ENCODE results near the gene VTN.
A peak's percentile ranks its signal among the peaks of the same experiment; 100 is the strongest.

VTN gene

DNA sequence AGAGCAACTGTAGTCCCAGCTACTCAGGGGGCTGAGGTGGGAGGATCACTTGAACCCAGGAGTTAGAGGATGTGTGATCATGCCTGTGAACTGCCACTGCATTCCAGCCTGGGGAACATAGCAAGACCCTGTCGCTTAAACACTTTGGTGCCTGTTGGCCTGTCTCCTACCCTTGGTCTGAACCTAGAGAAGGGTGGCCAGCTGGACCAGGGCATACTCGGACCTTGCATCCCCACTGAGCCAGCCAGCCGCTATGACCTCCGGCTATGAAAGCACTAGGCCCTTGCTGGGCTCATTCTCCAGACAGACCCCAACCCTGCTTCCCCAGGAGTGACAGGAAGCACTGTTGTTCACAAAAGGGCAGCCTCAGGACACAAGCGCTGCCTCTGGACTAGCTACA lies 39.4 kb downstream of the VTN start:
- no peak overlapping the region for H3K4me3 Mint-ChIP-seq
- H3K4me1 Mint-ChIP-seq: peaks cover 29% of the 10 kb centered on the region
- peaks cover 35% of the 10 kb centered on the region for H3K36me3 Mint-ChIP-seq
- no peaks in the 10 kb centered on the region for H3K9me3 Mint-ChIP-seq
- no peak overlapping the region for H3K27ac Mint-ChIP-seq
- no peaks in the 10 kb centered on the region for H3K27me3 Mint-ChIP-seq
- no peak for ATAC-seq

DNA sequence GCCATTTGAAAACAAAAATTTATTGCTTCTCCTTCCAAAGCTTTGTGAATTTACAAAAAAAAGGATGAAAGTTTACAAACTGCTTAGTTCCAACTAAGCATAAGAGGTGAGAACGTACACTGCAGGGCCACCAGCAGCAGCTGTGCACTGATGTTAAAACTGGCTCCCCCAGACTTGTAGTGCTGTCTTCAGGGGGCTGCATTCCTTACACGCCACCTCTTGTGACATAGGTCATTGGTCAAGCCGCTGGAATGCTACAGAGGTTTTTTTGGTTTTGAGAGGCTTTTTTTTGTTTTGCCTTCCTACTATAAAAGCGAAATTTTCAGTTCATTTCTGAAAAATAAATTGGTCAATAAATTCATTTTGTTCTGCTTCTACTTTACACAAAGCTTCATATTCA lies 41.8 kb downstream of the VTN start:
- no peak for ATAC-seq
- no peak overlapping the region for H3K27ac Mint-ChIP-seq
- H3K36me3 Mint-ChIP-seq: peaks cover 35% of the 10 kb centered on the region
- peaks cover 19% of the 10 kb centered on the region for H3K4me1 Mint-ChIP-seq
- H3K27me3 Mint-ChIP-seq: no peaks in the 10 kb centered on the region
- no peak overlapping the region for H3K4me3 Mint-ChIP-seq
- H3K9me3 Mint-ChIP-seq: no peaks in the 10 kb centered on the region

DNA sequence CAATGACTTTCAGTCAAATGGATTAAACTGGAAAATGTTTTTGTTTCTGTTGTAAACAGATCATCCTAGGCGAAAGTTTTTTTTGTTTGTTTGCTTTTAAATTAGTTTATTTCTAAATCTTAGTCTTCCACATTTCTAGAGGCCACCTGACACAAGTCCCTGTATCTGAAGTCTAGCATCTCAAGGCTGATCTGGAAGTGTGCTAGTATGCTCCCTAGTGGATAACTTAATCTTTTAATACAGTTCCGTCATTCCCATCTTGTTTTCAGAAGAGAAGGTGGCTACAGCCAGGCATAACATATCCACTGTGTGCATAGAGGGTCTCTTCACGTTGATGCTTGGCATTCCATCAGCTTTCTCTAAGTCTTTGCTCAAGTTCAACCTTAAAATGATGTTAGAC lies 42.4 kb downstream of the VTN start:
- H3K36me3 Mint-ChIP-seq: peaks cover 35% of the 10 kb centered on the region

DNA sequence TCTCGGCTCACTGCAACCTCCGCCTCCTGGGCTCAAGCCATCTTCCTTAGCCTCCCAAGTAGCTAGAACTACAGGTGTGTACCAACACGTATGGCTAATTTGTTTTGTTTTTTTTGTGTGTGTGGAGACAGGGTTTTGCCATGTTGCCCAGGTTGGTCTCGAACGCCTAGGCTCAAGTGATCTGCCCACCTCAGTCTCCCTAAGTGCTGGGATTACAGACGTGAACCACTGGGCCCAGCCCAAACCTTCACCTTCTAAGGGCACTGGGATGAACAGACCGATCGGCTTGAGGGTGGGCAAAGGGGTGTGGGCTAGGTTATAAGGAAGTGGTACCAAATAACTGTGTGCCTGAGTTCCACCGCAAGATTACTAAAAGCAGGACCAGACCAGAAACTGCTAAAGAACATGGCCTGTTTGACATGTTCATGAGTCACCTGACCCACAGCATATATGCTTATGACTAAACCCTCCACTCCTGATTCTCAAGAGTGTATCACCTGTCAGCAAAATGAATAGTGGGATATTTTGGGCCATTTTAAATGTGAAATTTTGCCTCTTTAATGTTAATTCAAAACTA lies 43.0 kb downstream of the VTN start:
- H3K9me3 Mint-ChIP-seq: no peaks in the 10 kb centered on the region
- peak; percentile 89 for ATAC-seq
- H3K27me3 Mint-ChIP-seq: no peaks in the 10 kb centered on the region
- H3K4me1 Mint-ChIP-seq: peaks cover 8% of the 10 kb centered on the region
- no peak overlapping the region for H3K4me3 Mint-ChIP-seq
- no peak overlapping the region for H3K27ac Mint-ChIP-seq
- H3K36me3 Mint-ChIP-seq: peaks cover 32% of the 10 kb centered on the region

More for the DNA sequence above, 42.4 kb downstream of the VTN start:
- H3K4me1 Mint-ChIP-seq: peaks cover 14% of the 10 kb centered on the region
- H3K9me3 Mint-ChIP-seq: no peaks in the 10 kb centered on the region
- no peak for ATAC-seq
- no peaks in the 10 kb centered on the region for H3K27me3 Mint-ChIP-seq
- H3K27ac Mint-ChIP-seq: no peak overlapping the region
- no peak overlapping the region for H3K4me3 Mint-ChIP-seq

DNA sequence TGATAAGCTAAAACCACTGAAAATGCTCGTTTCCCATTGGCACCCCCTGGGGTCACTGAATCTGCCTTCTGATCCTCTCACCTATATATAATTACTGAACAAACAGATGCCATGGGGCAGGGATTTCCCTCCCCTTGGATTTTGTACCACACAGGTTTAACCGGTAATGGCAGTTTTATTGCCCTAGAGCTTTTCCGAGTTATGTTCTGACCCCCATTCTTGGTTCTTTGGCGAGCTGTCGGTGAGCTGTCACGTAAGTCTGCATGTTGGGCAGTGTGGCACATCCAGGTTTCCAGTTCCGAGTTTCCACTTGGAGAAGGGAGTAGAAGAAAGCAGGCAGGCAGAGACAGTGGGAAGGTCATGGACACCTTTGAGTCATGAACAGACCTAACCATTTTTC lies 44.0 kb downstream of the VTN start:
- H3K27me3 Mint-ChIP-seq: no peaks in the 10 kb centered on the region
- H3K4me3 Mint-ChIP-seq: no peak overlapping the region
- H3K4me1 Mint-ChIP-seq: peaks cover 12% of the 10 kb centered on the region
- H3K36me3 Mint-ChIP-seq: peaks cover 23% of the 10 kb centered on the region
- no peak overlapping the region for H3K27ac Mint-ChIP-seq
- ATAC-seq: no peak
- no peaks in the 10 kb centered on the region for H3K9me3 Mint-ChIP-seq

DNA sequence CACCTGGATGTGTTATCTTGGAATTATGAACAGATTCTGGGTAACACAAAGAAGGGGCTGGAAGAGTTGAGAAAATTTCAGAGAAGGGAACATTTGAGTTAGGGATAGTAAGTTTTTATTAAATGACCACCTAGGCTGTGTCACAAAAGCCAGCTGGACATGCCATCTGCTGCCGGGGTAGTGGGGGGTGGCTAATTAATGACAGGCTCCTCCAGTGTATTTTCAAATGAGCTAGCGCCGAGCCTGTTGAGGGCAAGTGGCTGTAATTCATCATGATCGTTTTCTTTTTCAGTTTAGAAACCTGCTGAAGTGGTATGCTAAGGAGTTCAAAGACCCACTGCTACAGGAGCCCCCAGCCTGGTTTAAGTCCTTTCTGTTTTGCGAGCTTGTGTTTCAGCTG lies 44.9 kb downstream of the VTN start:
- Mint-ChIP-seq H3K4me1 (peaks cover 19% of the 10 kb centered on the region), H3K27me3 (no peaks in the 10 kb centered on the region)

DNA sequence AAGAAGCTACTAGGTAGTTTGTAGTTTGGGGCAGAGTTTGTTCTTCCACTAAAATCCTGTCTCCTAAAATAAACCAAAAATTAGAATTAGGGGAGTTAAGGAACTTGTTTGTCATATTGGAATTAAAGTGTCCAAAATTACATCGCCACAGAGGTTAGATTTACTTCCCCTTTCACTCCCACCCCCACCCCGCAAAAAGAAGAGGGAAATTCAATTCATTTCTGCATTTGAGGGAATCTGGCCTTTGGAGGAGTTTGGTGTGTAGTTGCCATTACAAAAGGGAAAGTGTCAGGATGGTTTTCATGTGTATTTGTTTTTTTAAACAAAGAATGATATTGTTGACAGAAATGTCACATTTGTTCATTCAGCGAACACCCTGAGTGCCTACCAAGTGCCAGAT lies 45.3 kb downstream of the VTN start:
- Mint-ChIP-seq H3K36me3 (peaks cover 21% of the 10 kb centered on the region), H3K4me3 (no peak overlapping the region), H3K9me3 (no peaks in the 10 kb centered on the region), H3K27ac (no peak overlapping the region), H3K27me3 (no peaks in the 10 kb centered on the region), H3K4me1 (peaks cover 24% of the 10 kb centered on the region)
- ATAC-seq: no peak

More for the DNA sequence above, 44.9 kb downstream of the VTN start:
- no peak overlapping the region for H3K27ac Mint-ChIP-seq
- no peak for ATAC-seq
- H3K9me3 Mint-ChIP-seq: no peaks in the 10 kb centered on the region
- no peak overlapping the region for H3K4me3 Mint-ChIP-seq
- H3K36me3 Mint-ChIP-seq: peaks cover 21% of the 10 kb centered on the region

DNA sequence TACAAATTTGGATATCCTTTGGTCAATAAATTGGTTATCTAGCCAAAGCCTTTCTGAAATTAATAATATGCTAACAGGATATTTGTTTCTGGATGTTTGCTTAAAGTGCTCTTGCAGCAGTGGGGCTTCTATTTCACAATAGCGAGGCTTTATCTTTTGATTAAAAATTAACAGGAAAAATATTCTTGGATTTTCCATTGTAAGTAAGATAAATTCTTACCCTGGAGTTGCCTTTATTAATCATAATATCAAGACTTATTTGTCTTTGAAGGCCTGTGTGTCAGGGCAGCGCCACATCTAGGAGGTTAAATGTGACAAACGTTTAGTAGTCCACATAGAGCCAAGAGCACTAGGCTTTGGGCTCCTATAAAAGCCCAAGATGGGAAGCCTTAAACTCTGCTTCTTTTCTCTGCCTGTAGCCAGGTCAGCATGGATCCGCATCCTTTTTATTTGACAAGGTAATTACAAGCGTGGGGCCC lies 45.8 kb downstream of the VTN start:
- Mint-ChIP-seq H3K27ac (no peak overlapping the region), H3K27me3 (no peaks in the 10 kb centered on the region), H3K4me3 (no peak overlapping the region), H3K36me3 (peaks cover 21% of the 10 kb centered on the region), H3K4me1 (peaks cover 29% of the 10 kb centered on the region), H3K9me3 (no peaks in the 10 kb centered on the region)
- ATAC-seq: no peak

DNA sequence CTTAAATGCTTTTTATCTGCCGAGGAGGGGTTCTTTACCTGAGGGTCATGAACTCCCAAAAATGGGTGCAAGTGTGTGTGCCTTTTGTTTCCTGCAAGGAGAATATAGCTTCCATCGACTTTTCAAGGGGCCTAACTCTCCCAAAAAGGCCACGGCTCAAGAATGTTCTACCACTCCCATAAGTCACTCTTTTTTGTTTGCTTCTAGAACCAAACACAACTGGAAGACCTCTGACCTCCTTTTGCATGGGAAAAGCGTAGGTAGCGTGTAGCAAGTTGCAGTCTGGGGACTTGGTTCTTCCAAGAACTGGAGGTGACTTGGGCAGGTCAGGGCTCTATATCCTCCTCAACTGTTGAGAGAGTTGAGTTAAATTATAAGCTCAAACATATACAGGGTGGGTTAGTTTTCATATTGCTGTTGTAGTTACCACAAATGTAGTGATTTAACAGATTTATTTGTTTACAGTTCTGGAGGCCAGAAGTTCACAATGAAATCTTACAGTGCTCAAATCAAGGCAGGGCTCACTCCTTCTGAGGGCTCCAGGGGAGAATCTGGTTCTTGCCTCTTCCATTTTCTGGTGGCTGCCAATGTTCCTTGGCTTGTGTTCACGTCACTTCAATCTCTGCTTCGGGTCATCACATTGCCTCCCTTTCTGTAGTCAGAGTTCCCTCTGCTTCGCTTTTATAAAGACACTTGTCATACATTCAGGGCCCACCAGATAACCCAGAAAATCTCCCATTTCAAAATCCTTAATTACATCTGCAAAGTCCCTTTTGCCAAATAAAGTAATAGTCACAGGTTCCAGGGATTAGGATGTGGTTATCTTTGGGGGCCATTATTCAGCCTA lies 49.7 kb downstream of the VTN start:
- Mint-ChIP-seq H3K4me3 (peak overlapping the region; percentile 92), H3K4me1 (peaks cover 42% of the 10 kb centered on the region), H3K27me3 (no peaks in the 10 kb centered on the region), H3K36me3 (no peaks in the 10 kb centered on the region), H3K27ac (peak overlapping the region; percentile 88), H3K9me3 (no peaks in the 10 kb centered on the region)
- no peak for ATAC-seq

DNA sequence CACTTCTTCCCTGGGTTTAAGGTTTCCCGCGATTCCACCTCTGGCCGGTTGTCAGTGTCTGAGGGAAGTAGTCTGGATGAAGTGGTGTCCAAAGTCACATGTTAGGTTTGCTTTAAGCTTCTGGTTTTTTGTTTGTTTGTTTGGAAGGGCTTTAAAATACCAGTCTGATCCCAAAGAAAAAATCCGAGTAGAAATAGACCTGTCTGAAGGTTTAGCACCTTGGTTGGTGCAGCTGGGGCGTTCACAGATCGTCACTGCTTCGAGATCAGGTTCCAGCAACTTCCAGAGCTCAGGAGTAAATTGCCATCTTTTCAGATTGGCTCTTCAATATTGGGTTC lies 50.5 kb downstream of the VTN start:
- peak overlapping the region; percentile 88 for H3K27ac Mint-ChIP-seq
- ATAC-seq: no peak
- no peaks in the 10 kb centered on the region for H3K27me3 Mint-ChIP-seq
- H3K9me3 Mint-ChIP-seq: no peaks in the 10 kb centered on the region
- no peaks in the 10 kb centered on the region for H3K36me3 Mint-ChIP-seq
- peak overlapping the region; percentile 92 for H3K4me3 Mint-ChIP-seq
- H3K4me1 Mint-ChIP-seq: peaks cover 37% of the 10 kb centered on the region

DNA sequence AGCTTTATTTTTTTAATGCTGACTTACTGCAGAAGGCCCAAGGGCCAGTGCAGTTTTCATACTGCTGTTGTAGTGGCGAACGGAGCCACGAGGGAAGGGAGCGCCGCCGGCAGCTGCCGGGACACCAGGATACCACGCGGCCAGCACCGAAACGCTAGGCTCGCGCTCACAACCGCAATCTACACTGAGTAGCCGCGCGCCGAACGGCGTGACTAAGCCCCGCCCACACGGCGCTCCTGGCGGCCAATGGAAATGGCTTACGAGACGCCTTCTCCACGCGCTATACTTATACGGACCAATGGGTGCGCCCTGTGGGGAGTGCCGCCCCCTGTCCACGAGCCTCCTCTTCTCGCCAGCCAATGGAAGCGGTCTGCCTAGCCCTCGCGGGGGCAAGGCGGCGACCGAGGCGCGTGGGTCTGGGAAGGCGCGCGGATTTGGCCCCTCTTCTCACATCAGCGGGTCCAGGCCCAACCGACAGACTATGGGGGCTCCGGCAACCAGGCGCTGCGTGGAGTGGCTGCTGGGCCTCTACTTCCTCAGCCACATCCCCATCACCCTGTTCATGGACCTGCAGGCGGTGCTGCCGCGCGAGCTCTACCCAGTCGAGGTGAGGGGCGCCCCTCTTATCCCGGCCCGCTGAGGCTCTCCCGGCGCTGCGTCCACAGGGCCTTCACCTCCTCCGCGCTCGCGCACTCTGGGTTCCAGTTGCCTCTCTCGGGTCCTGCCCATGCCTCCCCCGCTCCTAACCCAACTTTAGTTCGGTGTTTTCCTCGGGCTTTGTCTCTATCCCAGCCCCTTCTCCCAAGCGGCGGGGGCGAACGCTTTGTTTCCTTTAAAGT lies 51.1 kb downstream of the VTN start, which contains the start of gene TMEM97:
Gene TMEM97 (plus strand): TSS at position 442 of the 839 bp plus-strand sequence. CDS start 40 bp downstream, at position 482.
- no peaks in the 10 kb centered on the region for H3K9me3 Mint-ChIP-seq
- H3K36me3 Mint-ChIP-seq: no peaks in the 10 kb centered on the region
- no peaks in the 10 kb centered on the region for H3K27me3 Mint-ChIP-seq
- peak; percentile 99 for ATAC-seq
- peaks cover 37% of the 10 kb centered on the region for H3K4me1 Mint-ChIP-seq
- H3K27ac Mint-ChIP-seq: peak within 1 kb of the TSS; percentile 88
- peak within 1 kb of the TSS; percentile 92 for H3K4me3 Mint-ChIP-seq

DNA sequence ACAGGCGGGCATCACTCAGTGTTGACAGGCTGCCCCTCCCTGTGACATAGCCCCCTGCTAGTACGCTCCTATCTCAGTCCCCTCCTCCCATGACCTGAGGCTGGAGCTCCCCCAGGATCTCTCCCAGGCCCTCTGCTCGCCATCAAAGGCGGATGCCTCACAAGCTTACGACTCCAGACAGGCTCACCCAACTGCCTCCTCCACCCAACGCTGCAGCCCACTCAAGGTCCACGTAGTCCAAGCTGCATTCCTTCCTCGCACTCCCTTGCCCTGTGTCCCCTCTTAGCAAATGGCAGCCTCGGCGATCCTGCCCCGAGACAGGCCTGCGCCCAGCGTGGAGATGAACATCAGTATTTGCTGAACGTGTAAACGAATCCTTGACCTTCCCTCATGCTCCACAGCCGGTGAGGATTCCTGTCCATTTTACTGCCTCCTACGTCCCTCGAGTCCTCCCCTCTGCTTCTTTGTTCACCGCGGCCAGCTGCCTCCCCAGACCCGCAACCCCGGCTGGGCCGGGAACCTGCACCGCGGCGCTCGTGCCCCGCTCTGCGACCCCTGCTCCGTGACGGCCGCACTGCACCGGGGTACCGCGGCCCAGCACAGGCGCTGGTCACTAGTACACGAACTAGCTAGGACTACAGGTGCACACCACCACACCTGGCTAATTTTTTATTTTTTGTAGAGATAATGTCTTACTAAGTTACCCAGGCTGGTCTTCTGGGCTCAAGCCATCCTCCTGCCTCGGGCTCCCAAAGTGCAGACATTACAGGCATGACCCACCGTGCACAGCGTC lies 51.9 kb downstream of the VTN start:
- Mint-ChIP-seq H3K4me1 (peaks cover 37% of the 10 kb centered on the region), H3K27ac (peak overlapping the region; percentile 88), H3K27me3 (no peaks in the 10 kb centered on the region), H3K9me3 (no peaks in the 10 kb centered on the region), H3K36me3 (no peaks in the 10 kb centered on the region), H3K4me3 (peak overlapping the region; percentile 92)
- ATAC-seq: peak; percentile 10
